Sigmoid colon (tissue), 7 donors: ENCODE data around the gene LPP. TPM values are rescaled to one million over a fixed set of nuclear protein-coding genes. Genes with fewer than 3 reads are reported as not detected.
A peak's percentile ranks its signal among the peaks of the same experiment; 100 is the strongest.

Experiments used
- DNase-seq: peaks from one replicate; pipeline ENCODE4 v3.0.0-alpha.2; 2019
- H3K27ac ChIP-seq, 4 donors: fragments of 200-600 bp; sonication (generic); one replicate each; pipeline ENCODE4 v1.5.1; 2016 to 2019; ENCODE audit warnings: mild to moderate bottlenecking in 1 of 4
- H3K27me3 ChIP-seq, 3 donors: fragments of 200-600 bp; sonication (generic); one replicate each; pipeline ENCODE4 v1.5.1; 2019; ENCODE audit warnings: mild to moderate bottlenecking in 1 of 3
- H3K36me3 ChIP-seq, 4 donors: fragments of 200-600 bp; sonication (generic); one replicate each; pipeline ENCODE4 v1.5.1; 2016 to 2019
- H3K4me1 ChIP-seq, 4 donors: fragments of 200-600 bp; sonication (generic); one replicate each; pipeline ENCODE4 v1.5.1; 2017 to 2019
- H3K4me3 ChIP-seq, 4 donors: fragments of 200-600 bp; sonication (generic); one replicate each; pipeline ENCODE4 v1.5.1; 2017 to 2019; ENCODE audit warnings: mild to moderate bottlenecking in 2 of 4, moderate library complexity in 1 of 4
- H3K9me3 ChIP-seq, 4 donors: fragments of 200-600 bp in 3 of 4; sonication (generic) in 3 of 4; one replicate each; pipeline versions ENCODE4 v1.5.1 to v1.6.1; 2013 to 2019
- EP300 ChIP-seq, 4 donors: sonication (generic); formaldehyde crosslinking; IDR thresholded peaks; one replicate each; pipeline ENCODE4 v1.6.1; 2017; ENCODE audit warnings: antibody characterized with exemption in 4 of 4
- POLR2A ChIP-seq, 2 donors: fragments of 450-650 bp; IDR thresholded peaks; one replicate each; pipeline ENCODE4 v1.6.1; 2016; ENCODE audit warnings: antibody characterized with exemption in 2 of 2, mild to moderate bottlenecking in 2 of 2, moderate library complexity in 2 of 2
- POLR2AphosphoS5 ChIP-seq, 4 donors: sonication (generic); formaldehyde crosslinking; IDR thresholded peaks; one replicate each; pipeline ENCODE4 v1.6.1; 2017; ENCODE audit warnings: antibody characterized with exemption in 4 of 4
- WGBS, 2 donors: extraction: QIAGEN DNeasy Blood & Tissue Kit; methylation state at CpG; one replicate each; pipeline ENCODE4 v1.1.7; 2013; 5-methylcytosine and 5-hydroxymethylcytosine counted together
- intact Hi-C: fragments of 100-400 bp; cut with DNase I; formaldehyde crosslinking; loops from one replicate; pipeline ENCODE4 v1.15.1; 2023
- polyA plus RNA-seq, 3 donors: library from polyadenylated mRNA; stranded (reverse); fragments of 200-250 nt; gene quantifications; one replicate each; pipeline ENCODE4 v1.2.3, GENCODE V29; 2013
- total RNA-seq, 4 donors: library from RNA; depleted of rRNA; stranded (reverse); fragments of >200 nt; gene quantifications; one replicate each; pipeline ENCODE4 v1.1.0, GENCODE V29; 2016
- TF ChIP-seq, protein P1 (sequence below), 4 experiments: fragments of 450-650 bp in 3 of 4; fragments of 200-600 bp in 1 of 4; IDR thresholded peaks; one replicate each; pipeline ENCODE4 v1.5.1; 2016 to 2019; ENCODE audit warnings: antibody characterized with exemption in 4 of 4, mild to moderate bottlenecking in 3 of 4, moderate library complexity in 2 of 4
- donor health status: healthy with polysubstance abuse.
- donor health status: Bipolar disorder and iron deficiency.
- donor health status: healthy.

LPP gene
- total and polyA plus RNA-seq, 7 donors, result 5.3 to 1,773 (median 824) TPM

DNA sequence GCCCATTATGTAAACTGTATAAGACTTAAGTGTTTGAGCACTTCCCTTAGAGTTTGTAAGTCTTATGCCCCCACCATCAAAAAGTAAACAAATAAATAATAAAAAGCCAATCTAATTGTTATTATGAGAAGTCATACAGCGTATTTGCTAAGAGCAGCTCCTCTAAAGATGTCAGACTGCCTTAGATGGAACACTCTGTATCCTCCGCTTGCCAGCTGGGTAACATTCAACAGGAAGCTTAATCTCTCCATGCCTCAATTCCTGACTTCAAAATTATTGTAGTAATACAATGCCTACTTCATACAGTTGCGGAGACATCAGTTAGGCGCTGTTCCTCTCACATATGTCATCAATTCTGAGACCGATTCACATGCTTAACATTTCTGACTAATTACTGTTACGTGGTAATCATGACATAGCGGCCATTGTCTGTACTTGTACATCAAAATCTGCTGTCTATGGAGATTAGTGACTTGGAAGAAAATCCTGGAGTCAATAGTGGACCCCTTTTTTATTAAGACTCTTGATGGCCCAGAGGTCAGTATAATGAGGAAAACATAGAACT lies 417.7 kb downstream of the LPP start:
- H3K27me3 ChIP-seq, result no peaks in the 10 kb centered on the region
- peaks cover 0 to 81% (median 52%) of the 10 kb centered on the region in 4 donors for H3K4me1 ChIP-seq
- H3K36me3 ChIP-seq, result no peaks in the 10 kb centered on the region
- peak in 2 of 4 donors; percentile 27 to 35 for TF ChIP-seq POLR2AphosphoS5 (IDR thresholded peaks at IDR 0.05)
- no peak for TF ChIP-seq POLR2A (IDR thresholded peaks at IDR 0.05)
- peak in 1 of 4 donors; percentile 10 for TF ChIP-seq EP300 (IDR thresholded peaks at IDR 0.05)
- TF ChIP-seq, protein P1, sequence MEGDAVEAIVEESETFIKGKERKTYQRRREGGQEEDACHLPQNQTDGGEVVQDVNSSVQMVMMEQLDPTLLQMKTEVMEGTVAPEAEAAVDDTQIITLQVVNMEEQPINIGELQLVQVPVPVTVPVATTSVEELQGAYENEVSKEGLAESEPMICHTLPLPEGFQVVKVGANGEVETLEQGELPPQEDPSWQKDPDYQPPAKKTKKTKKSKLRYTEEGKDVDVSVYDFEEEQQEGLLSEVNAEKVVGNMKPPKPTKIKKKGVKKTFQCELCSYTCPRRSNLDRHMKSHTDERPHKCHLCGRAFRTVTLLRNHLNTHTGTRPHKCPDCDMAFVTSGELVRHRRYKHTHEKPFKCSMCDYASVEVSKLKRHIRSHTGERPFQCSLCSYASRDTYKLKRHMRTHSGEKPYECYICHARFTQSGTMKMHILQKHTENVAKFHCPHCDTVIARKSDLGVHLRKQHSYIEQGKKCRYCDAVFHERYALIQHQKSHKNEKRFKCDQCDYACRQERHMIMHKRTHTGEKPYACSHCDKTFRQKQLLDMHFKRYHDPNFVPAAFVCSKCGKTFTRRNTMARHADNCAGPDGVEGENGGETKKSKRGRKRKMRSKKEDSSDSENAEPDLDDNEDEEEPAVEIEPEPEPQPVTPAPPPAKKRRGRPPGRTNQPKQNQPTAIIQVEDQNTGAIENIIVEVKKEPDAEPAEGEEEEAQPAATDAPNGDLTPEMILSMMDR (IDR thresholded peaks at IDR 0.05), result no peak
- 92 to 93% methylated on average over 7 of the region's 7 CpGs for WGBS, 2 donors
- H3K9me3 ChIP-seq, result no peaks in the 10 kb centered on the region
- intact Hi-C loops, result loop anchor here (10.0 kb wide), 1 partner anchor 517 kb away; no protein-coding TSS in a partner anchor
- no peak overlapping the region for H3K4me3 ChIP-seq
- peak overlapping the region in 1 of 4 donors; percentile 41 for H3K27ac ChIP-seq
- DNase-seq, result no peak

DNA sequence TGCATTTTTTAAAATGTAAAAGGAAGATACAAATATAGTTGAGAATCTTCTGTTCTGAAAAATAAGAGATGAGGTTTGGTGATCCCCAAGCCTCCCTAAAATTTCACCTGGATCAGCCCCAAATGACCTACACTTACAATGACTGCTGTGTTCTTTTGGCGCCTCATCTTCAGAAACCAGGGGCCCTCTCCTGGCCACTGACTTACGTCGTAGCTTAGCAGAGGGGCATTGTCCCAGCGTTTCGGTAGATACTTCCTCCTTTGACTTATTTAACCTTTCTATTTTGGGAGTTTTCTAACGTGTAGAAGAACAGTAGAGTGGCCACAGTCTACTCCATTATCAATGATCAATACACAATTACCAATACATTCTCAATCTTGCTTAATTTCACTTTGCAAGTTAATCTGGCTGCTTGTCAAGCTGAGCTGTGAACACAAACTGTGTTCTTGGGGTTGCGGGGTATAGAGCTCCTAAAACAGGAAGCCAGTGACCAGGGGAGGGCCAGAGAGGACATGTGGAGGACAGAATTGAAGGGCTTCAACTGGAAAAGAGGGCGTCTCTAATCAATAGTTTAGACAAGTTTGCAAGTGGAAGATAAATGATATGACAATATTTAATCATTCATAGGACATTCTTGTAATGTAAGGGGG lies 419.5 kb downstream of the LPP start:
- H3K27ac ChIP-seq, result peak overlapping the region in 3 of 4 donors; percentile 6 to 85 (median 83)
- intact Hi-C loops, result loop anchor here (10.0 kb wide), 1 partner anchor 519 kb away; no protein-coding TSS in a partner anchor
- H3K4me1 ChIP-seq, result peaks cover 0 to 85% (median 61%) of the 10 kb centered on the region in 4 donors
- no peaks in the 10 kb centered on the region for H3K27me3 ChIP-seq
- no peaks in the 10 kb centered on the region for H3K9me3 ChIP-seq
- no peaks in the 10 kb centered on the region for H3K36me3 ChIP-seq
- 72 to 85% methylated on average over 8 of the region's 8 CpGs for WGBS, 2 donors
- no peak for TF ChIP-seq EP300 (IDR thresholded peaks at IDR 0.05)
- no peak for TF ChIP-seq POLR2A (IDR thresholded peaks at IDR 0.05)
- no peak for TF ChIP-seq POLR2AphosphoS5 (IDR thresholded peaks at IDR 0.05)
- TF ChIP-seq, protein P1 (IDR thresholded peaks at IDR 0.05), result no peak
- no peak for DNase-seq
- H3K4me3 ChIP-seq, result no peak overlapping the region

DNA sequence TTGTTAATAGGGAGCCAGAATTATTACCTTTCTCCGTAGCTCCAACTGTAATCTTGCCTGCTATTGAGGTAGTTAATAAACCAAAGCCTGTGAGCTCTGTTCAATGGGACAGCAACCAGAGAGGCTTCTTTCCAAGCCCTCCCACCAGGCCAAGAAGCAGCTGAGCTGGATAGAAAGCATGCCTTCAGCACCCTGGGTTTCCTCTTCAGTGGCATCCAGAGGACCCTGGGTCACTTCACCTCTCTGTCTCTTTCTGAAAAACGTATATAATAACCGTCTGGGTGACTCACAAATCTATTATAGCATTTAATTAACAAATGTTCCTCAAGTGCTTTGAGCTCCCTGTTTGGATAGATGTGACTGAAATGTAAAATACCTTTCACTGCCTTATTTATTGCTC lies 420.0 kb downstream of the LPP start:
- H3K9me3 ChIP-seq, result no peaks in the 10 kb centered on the region
- peak overlapping the region in 3 of 4 donors; percentile 6 to 85 (median 83) for H3K27ac ChIP-seq
- intact Hi-C loops, result loop anchor here (10.0 kb wide), 1 partner anchor 519 kb away; no protein-coding TSS in a partner anchor
- 83 to 86% methylated on average over 3 of the region's 3 CpGs for whole genome bisulfite sequencing, 2 donors
- DNase-seq, result no peak
- no peaks in the 10 kb centered on the region for H3K36me3 ChIP-seq
- TF ChIP-seq POLR2AphosphoS5 (IDR thresholded peaks at IDR 0.05) (peak in 1 of 4 donors; percentile 8), EP300 (IDR thresholded peaks at IDR 0.05) (no peak), POLR2A (IDR thresholded peaks at IDR 0.05) (no peak)
- H3K4me3 ChIP-seq, result no peak overlapping the region
- peaks cover 0 to 85% (median 64%) of the 10 kb centered on the region in 4 donors for H3K4me1 ChIP-seq
- H3K27me3 ChIP-seq, result no peaks in the 10 kb centered on the region

DNA sequence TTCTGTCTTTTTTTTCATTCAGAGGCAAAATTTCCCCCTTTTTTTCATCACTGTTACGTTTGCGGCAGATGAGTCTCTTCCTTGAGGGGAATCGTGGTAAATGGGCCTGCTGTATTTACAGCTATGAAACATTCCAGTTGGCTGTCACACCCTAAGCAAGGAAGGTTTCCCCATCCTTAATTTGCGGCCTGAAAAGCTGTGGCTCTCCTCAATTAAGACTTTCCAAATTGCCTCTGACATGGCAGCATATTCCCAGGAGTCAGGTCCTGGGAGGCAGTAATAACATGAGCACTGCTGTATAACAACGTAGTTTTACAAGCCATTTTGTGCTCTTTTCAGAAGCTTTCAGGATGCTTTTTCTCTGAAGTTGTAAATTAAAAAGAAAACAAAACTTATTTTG lies 420.9 kb downstream of the LPP start:
- Histone ChIP-seq H3K4me1 (peaks cover 0 to 84% (median 64%) of the 10 kb centered on the region in 4 donors), H3K27me3 (no peaks in the 10 kb centered on the region), H3K9me3 (no peaks in the 10 kb centered on the region), H3K4me3 (no peak overlapping the region), H3K36me3 (no peaks in the 10 kb centered on the region), H3K27ac (peak overlapping the region in 3 of 4 donors; percentile 6 to 85 (median 83))
- TF ChIP-seq POLR2A (IDR thresholded peaks at IDR 0.05) (no peak), POLR2AphosphoS5 (IDR thresholded peaks at IDR 0.05) (no peak), EP300 (IDR thresholded peaks at IDR 0.05) (no peak)
- TF ChIP-seq, protein P1 (IDR thresholded peaks at IDR 0.05), result no peak
- no peak for DNase-seq
- WGBS, 2 donors, result 87 to 94% methylated on average over 5 of the region's 5 CpGs
- intact Hi-C loops, result loop anchor here (10.0 kb wide), 1 partner anchor 520 kb away; no protein-coding TSS in a partner anchor

DNA sequence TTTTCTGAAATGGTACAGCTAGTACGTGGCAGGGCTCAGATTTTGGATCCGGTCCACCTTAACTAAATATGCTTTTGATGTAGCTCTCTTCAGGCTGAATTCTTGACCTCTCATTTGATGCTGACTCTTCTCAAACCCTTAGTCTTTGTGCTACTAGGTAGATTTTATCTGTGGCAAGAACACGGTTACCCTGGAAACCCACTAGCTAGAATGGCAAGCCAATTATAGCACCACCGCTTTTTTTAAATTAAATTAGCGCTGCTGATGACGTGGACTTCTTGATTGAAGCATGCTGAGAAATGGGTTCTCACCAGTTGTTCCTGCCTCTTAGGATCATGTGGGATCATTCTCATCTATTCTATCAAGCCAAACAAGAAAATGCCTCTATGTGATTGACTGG lies 421.5 kb downstream of the LPP start:
- DNase-seq, result no peak
- 91 to 96% methylated on average over 6 of the region's 6 CpGs for WGBS, 2 donors
- intact Hi-C loops, result loop anchor here (10.0 kb wide), 1 partner anchor 521 kb away; no protein-coding TSS in a partner anchor
- Histone ChIP-seq H3K4me3 (no peak overlapping the region), H3K4me1 (peaks cover 0 to 81% (median 62%) of the 10 kb centered on the region in 4 donors), H3K27ac (peak overlapping the region; percentile 5 to 85 (median 44)), H3K27me3 (no peaks in the 10 kb centered on the region), H3K36me3 (no peaks in the 10 kb centered on the region), H3K9me3 (no peaks in the 10 kb centered on the region)
- no peak for TF ChIP-seq POLR2A (IDR thresholded peaks at IDR 0.05)
- no peak for TF ChIP-seq EP300 (IDR thresholded peaks at IDR 0.05)
- TF ChIP-seq, protein P1 (IDR thresholded peaks at IDR 0.05), result no peak
- no peak for TF ChIP-seq POLR2AphosphoS5 (IDR thresholded peaks at IDR 0.05)
